ENCODE results near the gene FAM120C.

FAM120C gene

GRCh38 chrX:54090880-54091279 is 92.2 kb downstream of the FAM120C start:
- Histone ChIP-seq H3K27me3 (ENCODE audit: low read length) (no peaks in the 10 kb centered on the region), H2AFZ (ENCODE audit: low read depth, low read length, severe bottlenecking) (no peak overlapping the region), H3K79me2 (ENCODE audit: insufficient read depth, low read length) (no peaks in the 10 kb centered on the region), H3K27ac (ENCODE audit: low read depth, low read length) (no peak overlapping the region), H4K20me1 (ENCODE audit: low read depth, low read length) (no peaks in the 10 kb centered on the region), H3K4me2 (ENCODE audit: low read depth, low read length, poor library complexity, severe bottlenecking) (no peak overlapping the region), H3K36me3 (ENCODE audit: low read length) (no peaks in the 10 kb centered on the region), H3K9me3 (ENCODE audit: insufficient read depth, low read length) (no peaks in the 10 kb centered on the region), H3F3A (ENCODE audit: insufficient read depth) (no peaks in the 10 kb centered on the region), H3K9me2 (replicated peaks; ENCODE audit: insufficient read depth, low read length) (no peaks in the 10 kb centered on the region), H3K9ac (ENCODE audit: low read length) (no peak overlapping the region), H3K4me3 (ENCODE audit: insufficient read depth, low read length, poor library complexity, severe bottlenecking) (no peak overlapping the region)
- no peak for TF ChIP-seq CTCF (IDR thresholded peaks at IDR 0.05; ENCODE audit: insufficient read depth, low read length, poor library complexity, severe bottlenecking)
- no peak for TF ChIP-seq EZH2phosphoT487 (conservative IDR thresholded peaks at IDR 0.05; ENCODE audit: low read length)

GRCh38 chrX:54089191-54089590 is 93.9 kb downstream of the FAM120C start:
- Histone ChIP-seq H3K9me2 (replicated peaks; ENCODE audit: insufficient read depth, low read length) (no peaks in the 10 kb centered on the region), H3F3A (ENCODE audit: insufficient read depth) (no peaks in the 10 kb centered on the region), H3K27ac (ENCODE audit: low read depth, low read length) (no peak overlapping the region), H4K20me1 (ENCODE audit: low read depth, low read length) (no peaks in the 10 kb centered on the region), H3K27me3 (ENCODE audit: low read length) (no peaks in the 10 kb centered on the region), H3K79me2 (ENCODE audit: insufficient read depth, low read length) (no peaks in the 10 kb centered on the region), H3K36me3 (ENCODE audit: low read length) (no peaks in the 10 kb centered on the region), H3K4me3 (ENCODE audit: insufficient read depth, low read length, poor library complexity, severe bottlenecking) (no peak overlapping the region), H3K9ac (ENCODE audit: low read length) (no peak overlapping the region), H3K4me2 (ENCODE audit: low read depth, low read length, poor library complexity, severe bottlenecking) (no peak overlapping the region), H2AFZ (ENCODE audit: low read depth, low read length, severe bottlenecking) (no peak overlapping the region), H3K9me3 (ENCODE audit: insufficient read depth, low read length) (no peaks in the 10 kb centered on the region)
- TF ChIP-seq CTCF (IDR thresholded peaks at IDR 0.05; ENCODE audit: insufficient read depth, low read length, poor library complexity, severe bottlenecking) (no peak), EZH2phosphoT487 (conservative IDR thresholded peaks at IDR 0.05; ENCODE audit: low read length) (no peak)

DNA sequence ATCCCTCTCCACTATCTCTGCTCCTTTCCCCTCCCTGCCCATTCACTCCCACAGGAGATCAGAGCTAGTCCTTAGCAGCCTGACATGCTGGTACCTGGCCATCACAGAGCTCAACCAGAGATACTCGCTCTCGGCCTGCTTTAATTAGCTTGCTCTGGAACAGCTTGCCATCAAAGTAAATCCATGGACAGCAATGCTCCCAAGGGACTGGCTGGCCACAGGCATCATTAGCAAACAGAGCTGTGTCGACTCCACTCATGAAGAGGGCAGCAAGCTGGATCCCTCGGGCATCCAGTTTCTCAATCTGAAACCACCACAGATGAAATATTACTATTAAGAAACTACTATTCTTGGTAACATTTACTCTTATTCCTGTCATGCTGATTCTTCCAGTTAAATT is 95.4 kb downstream of the FAM120C start:
- no peaks in the 10 kb centered on the region for H3K27me3 ChIP-seq (ENCODE audit: low read length)
- H3K79me2 ChIP-seq (ENCODE audit: insufficient read depth, low read length): no peaks in the 10 kb centered on the region
- H2AFZ ChIP-seq (ENCODE audit: low read depth, low read length, severe bottlenecking): no peak overlapping the region
- no peaks in the 10 kb centered on the region for H3K9me2 ChIP-seq (replicated peaks; ENCODE audit: insufficient read depth, low read length)
- no peaks in the 10 kb centered on the region for H4K20me1 ChIP-seq (ENCODE audit: low read depth, low read length)
- H3K27ac ChIP-seq (ENCODE audit: low read depth, low read length): no peak overlapping the region
- H3K9ac ChIP-seq (ENCODE audit: low read length): no peak overlapping the region
- no peak overlapping the region for H3K4me2 ChIP-seq (ENCODE audit: low read depth, low read length, poor library complexity, severe bottlenecking)
- no peaks in the 10 kb centered on the region for H3K9me3 ChIP-seq (ENCODE audit: insufficient read depth, low read length)
- no peaks in the 10 kb centered on the region for H3F3A ChIP-seq (ENCODE audit: insufficient read depth)
- no peaks in the 10 kb centered on the region for H3K36me3 ChIP-seq (ENCODE audit: low read length)
- TF ChIP-seq CTCF (IDR thresholded peaks at IDR 0.05; ENCODE audit: insufficient read depth, low read length, poor library complexity, severe bottlenecking): no peak
- no peak for TF ChIP-seq EZH2phosphoT487 (conservative IDR thresholded peaks at IDR 0.05; ENCODE audit: low read length)
- no peak overlapping the region for H3K4me3 ChIP-seq (ENCODE audit: insufficient read depth, low read length, poor library complexity, severe bottlenecking)
